ENCODE data around the gene TTLL12.

The TTLL12 gene

GRCh38 chr22:43144949-43145348, 42.0 kb downstream of the TTLL12 start:
- ChIA-PET POLR2A (no interaction called here), CTCF (interaction anchor here (1.8 kb wide), 1 partner anchor 43 kb away, joined by 4 read pairs; no protein-coding TSS in a partner anchor)
- DNase-seq (ENCODE audit: low read depth, low spot score): no peak
- TF ChIP-seq, protein P1, sequence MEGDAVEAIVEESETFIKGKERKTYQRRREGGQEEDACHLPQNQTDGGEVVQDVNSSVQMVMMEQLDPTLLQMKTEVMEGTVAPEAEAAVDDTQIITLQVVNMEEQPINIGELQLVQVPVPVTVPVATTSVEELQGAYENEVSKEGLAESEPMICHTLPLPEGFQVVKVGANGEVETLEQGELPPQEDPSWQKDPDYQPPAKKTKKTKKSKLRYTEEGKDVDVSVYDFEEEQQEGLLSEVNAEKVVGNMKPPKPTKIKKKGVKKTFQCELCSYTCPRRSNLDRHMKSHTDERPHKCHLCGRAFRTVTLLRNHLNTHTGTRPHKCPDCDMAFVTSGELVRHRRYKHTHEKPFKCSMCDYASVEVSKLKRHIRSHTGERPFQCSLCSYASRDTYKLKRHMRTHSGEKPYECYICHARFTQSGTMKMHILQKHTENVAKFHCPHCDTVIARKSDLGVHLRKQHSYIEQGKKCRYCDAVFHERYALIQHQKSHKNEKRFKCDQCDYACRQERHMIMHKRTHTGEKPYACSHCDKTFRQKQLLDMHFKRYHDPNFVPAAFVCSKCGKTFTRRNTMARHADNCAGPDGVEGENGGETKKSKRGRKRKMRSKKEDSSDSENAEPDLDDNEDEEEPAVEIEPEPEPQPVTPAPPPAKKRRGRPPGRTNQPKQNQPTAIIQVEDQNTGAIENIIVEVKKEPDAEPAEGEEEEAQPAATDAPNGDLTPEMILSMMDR (IDR thresholded peaks at IDR 0.05; ENCODE audit: insufficient read depth, low read length, missing control alignments): no peak
- no peak overlapping the region for H3K4me3 ChIP-seq (ENCODE audit: low read depth, low read length)

GRCh38 chr22:43142880-43143562, 43.9 kb downstream of the TTLL12 start, which contains the start of gene MCAT:
Gene MCAT, minus strand, starts transcription at chr22:43143398. Its CDS starts 50 bp downstream, at chr22:43143348.
- CTCF ChIA-PET: interaction anchor here (1.1 to 1.8 kb wide), 2 partner anchors 45 to 363 kb away, joined by 3 to 4 read pairs; no protein-coding TSS in a partner anchor
- TF ChIP-seq, protein P1 (IDR thresholded peaks at IDR 0.05; ENCODE audit: insufficient read depth, low read length, missing control alignments): no peak
- DNase-seq (ENCODE audit: low read depth, low spot score): no peak
- peak within 1 kb of the TSS; percentile 93 for H3K4me3 ChIP-seq (ENCODE audit: low read depth, low read length)
- POLR2A ChIA-PET: interaction anchor here (0.7 kb wide), 1 partner anchor 375 kb away, joined by 4 read pairs; no protein-coding TSS in a partner anchor

DNA sequence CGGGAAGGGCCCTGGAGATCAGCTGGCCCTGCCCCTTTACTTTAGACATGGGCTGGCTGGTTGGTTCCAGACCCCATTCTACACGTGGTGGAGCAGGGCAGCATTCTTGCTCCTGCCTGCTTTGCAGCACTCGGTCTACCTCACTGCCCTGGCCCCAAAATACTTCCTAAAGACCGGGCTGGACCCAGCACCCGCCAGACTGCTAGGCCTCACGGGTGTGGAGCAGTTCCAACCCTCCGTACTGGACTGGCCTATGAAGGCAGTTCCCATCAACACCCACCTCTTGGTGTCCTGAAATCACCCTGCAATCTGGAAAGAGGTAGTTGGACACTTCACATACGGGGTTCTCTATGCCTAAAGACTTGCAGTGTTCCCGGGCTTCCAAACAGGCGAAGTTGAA, 50.1 kb downstream of the TTLL12 start:
- no peak for DNase-seq (ENCODE audit: low read depth, low spot score)
- H3K4me3 ChIP-seq (ENCODE audit: low read depth, low read length): no peak overlapping the region
- TF ChIP-seq, protein P1 (IDR thresholded peaks at IDR 0.05; ENCODE audit: insufficient read depth, low read length, missing control alignments): no peak
- POLR2A ChIA-PET: no interaction called here
- CTCF ChIA-PET: no interaction called here

GRCh38 chr22:43136255-43136654, 50.7 kb downstream of the TTLL12 start:
- TF ChIP-seq, protein P1 (IDR thresholded peaks at IDR 0.05; ENCODE audit: insufficient read depth, low read length, missing control alignments): peak; percentile 54
- no peak for DNase-seq (ENCODE audit: low read depth, low spot score)
- no peak overlapping the region for H3K4me3 ChIP-seq (ENCODE audit: low read depth, low read length)
- POLR2A ChIA-PET: no interaction called here
- CTCF ChIA-PET: interaction anchor here (2.3 kb wide), 1 partner anchor 12 kb away, joined by 5 read pairs; no protein-coding TSS in a partner anchor

DNA sequence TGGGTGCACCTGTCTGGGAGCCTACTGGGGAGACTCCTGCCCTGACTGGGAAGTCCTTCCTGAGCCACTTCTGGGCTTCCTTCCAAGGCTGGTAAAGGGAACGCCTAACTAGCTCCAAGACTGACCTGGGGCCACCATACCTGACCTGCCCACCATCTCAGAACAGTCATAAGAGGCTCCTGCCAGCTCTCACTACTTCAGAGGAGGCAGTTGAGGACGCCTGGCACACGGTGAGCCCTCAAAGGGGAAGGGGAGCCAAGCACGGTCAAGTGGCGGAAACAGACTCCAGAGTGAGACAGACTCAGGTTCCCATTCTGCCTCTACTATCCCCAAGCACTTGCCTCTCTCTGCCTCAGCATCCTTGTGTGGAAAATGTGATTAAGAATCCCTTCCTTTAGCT, 51.4 kb downstream of the TTLL12 start:
- no peak overlapping the region for H3K4me3 ChIP-seq (ENCODE audit: low read depth, low read length)
- no peak for DNase-seq (ENCODE audit: low read depth, low spot score)
- ChIA-PET CTCF (interaction anchor here (0.9 to 2.3 kb wide), 2 partner anchors 9 to 12 kb away, joined by 4 to 5 read pairs; no protein-coding TSS in a partner anchor), POLR2A (no interaction called here)
- TF ChIP-seq, protein P1 (IDR thresholded peaks at IDR 0.05; ENCODE audit: insufficient read depth, low read length, missing control alignments): no peak

- no peak for DNase-seq (ENCODE audit: low read depth, low spot score)
- POLR2A ChIA-PET: no interaction called here
- CTCF ChIA-PET: interaction anchor here (2.3 kb wide), 1 partner anchor 11 kb away, joined by 5 read pairs; no protein-coding TSS in a partner anchor
- H3K4me3 ChIP-seq (ENCODE audit: low read depth, low read length): no peak overlapping the region
- TF ChIP-seq, protein P1 (IDR thresholded peaks at IDR 0.05; ENCODE audit: insufficient read depth, low read length, missing control alignments): no peak
These were observed 52.4 kb downstream of the TTLL12 start for GRCh38 chr22:43134553-43134952.

Data from AG04449 (cell line).